H9 (cell line): ENCODE measurements around the gene KIF22. TPM values are rescaled to one million over a fixed set of nuclear protein-coding genes. Genes with fewer than 3 reads are reported as not detected.

Experiments
- DNase-seq: peaks from one replicate; pipeline ENCODE4 v3.0.0-alpha.2; 2017
- H2AFZ ChIP-seq: one replicate; pipeline ENCODE4 v1.6.1; 2013; ENCODE audit warnings: mild to moderate bottlenecking, low read length, control low read depth, moderate library complexity
- H2AK5ac ChIP-seq: 2 replicates; pipeline ENCODE4 v1.6.1; 2013; ENCODE audit warnings: low read length, control low read depth, mixed read lengths; ENCODE audit not compliant: insufficient read length
- H2BK120ac ChIP-seq: one replicate; pipeline ENCODE4 v1.6.1; 2013; ENCODE audit warnings: low read depth, mild to moderate bottlenecking, low read length, control low read depth, inconsistent platforms; ENCODE audit not compliant: poor library complexity, severe bottlenecking
- H2BK12ac ChIP-seq: 2 replicates; pipeline ENCODE4 v1.6.1; 2013; ENCODE audit warnings: low read length, control low read depth, mixed read lengths, low read depth; ENCODE audit not compliant: insufficient read length
- H2BK15ac ChIP-seq: 2 replicates; pipeline ENCODE4 v1.6.1; 2013; ENCODE audit warnings: low read depth, low read length, control low read depth
- H2BK20ac ChIP-seq: one replicate; pipeline ENCODE4 v1.6.1; 2013; ENCODE audit warnings: low read depth, mild to moderate bottlenecking, low read length, control low read depth, inconsistent platforms; ENCODE audit not compliant: poor library complexity, severe bottlenecking
- H2BK5ac ChIP-seq: 2 replicates; pipeline ENCODE4 v1.6.1; 2013; ENCODE audit warnings: low read length, control low read depth, mixed read lengths; ENCODE audit not compliant: insufficient read length
- H3K14ac ChIP-seq: 2 replicates; pipeline ENCODE4 v1.6.1; 2013; ENCODE audit warnings: low read length, control low read depth; ENCODE audit not compliant: insufficient read depth
- H3K18ac ChIP-seq: 2 replicates; pipeline ENCODE4 v1.6.1; 2013; ENCODE audit warnings: low read depth, mild to moderate bottlenecking, mixed read lengths, low read length, control low read depth; ENCODE audit not compliant: insufficient read length
- H3K23ac ChIP-seq: 2 replicates; pipeline ENCODE4 v1.6.1; 2013; ENCODE audit warnings: low read length, control low read depth, mixed read lengths, low read depth; ENCODE audit not compliant: insufficient read length
- H3K23me2 ChIP-seq: 2 replicates; pipeline ENCODE4 v1.6.1; 2013; ENCODE audit warnings: low read depth, mild to moderate bottlenecking, mixed read lengths, low read length, control low read depth; ENCODE audit not compliant: insufficient read length, poor library complexity, severe bottlenecking
- H3K27ac ChIP-seq: 2 replicates; pipeline ENCODE4 v1.5.1; 2013; ENCODE audit warnings: low read length, control low read depth, mixed read lengths, low read depth; ENCODE audit not compliant: insufficient read length
- H3K27me3 ChIP-seq: 2 replicates; pipeline ENCODE4 v1.6.1; 2013; ENCODE audit warnings: low read length, control low read depth, inconsistent platforms; ENCODE audit not compliant: insufficient read depth
- H3K4ac ChIP-seq: 2 replicates; pipeline ENCODE4 v1.6.1; 2013; ENCODE audit warnings: low read depth, mild to moderate bottlenecking, control low read depth, inconsistent platforms, low read length, moderate library complexity
- H3K4me1 ChIP-seq: 2 replicates; pipeline ENCODE4 v1.6.1; 2013; ENCODE audit warnings: low read length, control low read depth, inconsistent platforms; ENCODE audit not compliant: insufficient read depth
- H3K4me2 ChIP-seq: 2 replicates; pipeline ENCODE4 v1.6.1; 2013; ENCODE audit warnings: low read length, control low read depth, mixed read lengths; ENCODE audit not compliant: insufficient read length, insufficient read depth
- H3K56ac ChIP-seq: 2 replicates; pipeline ENCODE4 v1.6.1; 2013; ENCODE audit warnings: low read depth, mild to moderate bottlenecking, mixed read lengths, low read length, control low read depth; ENCODE audit not compliant: insufficient read length
- H3K79me1 ChIP-seq: 2 replicates; pipeline ENCODE4 v1.6.1; 2013; ENCODE audit warnings: low read depth, mild to moderate bottlenecking, moderate library complexity, low read length, control low read depth, inconsistent platforms; ENCODE audit not compliant: insufficient read depth, poor library complexity, severe bottlenecking
- H3K79me2 ChIP-seq: 2 replicates; pipeline ENCODE4 v1.6.1; 2013; ENCODE audit warnings: low read length, control low read depth, inconsistent platforms; ENCODE audit not compliant: insufficient read depth
- H3K9ac ChIP-seq: 2 replicates; pipeline ENCODE4 v1.6.1; 2013; ENCODE audit warnings: low read length, control low read depth, mixed read lengths; ENCODE audit not compliant: insufficient read length; ENCODE audit errors: extremely low read depth
- H3K9me3 ChIP-seq: one replicate; pipeline ENCODE4 v1.6.1; 2013; ENCODE audit warnings: low read depth, low read length, inconsistent platforms; ENCODE audit not compliant: control insufficient read depth
- H3T11ph ChIP-seq: one replicate; pipeline ENCODE4 v1.6.1; 2013; ENCODE audit warnings: mild to moderate bottlenecking, low read length, control low read depth, inconsistent platforms
- H4K20me1 ChIP-seq: one replicate; pipeline ENCODE4 v1.6.1; 2013; ENCODE audit not compliant: control insufficient read depth, insufficient read length, insufficient read depth
- H4K5ac ChIP-seq: 2 replicates; pipeline ENCODE4 v1.6.1; 2013; ENCODE audit warnings: low read depth, mild to moderate bottlenecking, mixed read lengths, low read length, control low read depth; ENCODE audit not compliant: insufficient read length
- H4K8ac ChIP-seq: replicated peaks from 2 replicates; pipeline ENCODE4 v1.6.1; 2013; ENCODE audit warnings: low read length, control low read depth, mixed read lengths, low read depth; ENCODE audit not compliant: insufficient read length
- H4K91ac ChIP-seq: 2 replicates; pipeline ENCODE4 v1.6.1; 2013; ENCODE audit warnings: low read depth, mild to moderate bottlenecking, moderate library complexity, mixed read lengths, low read length, control low read depth; ENCODE audit not compliant: insufficient read length
- H3K27ac Mint-ChIP-seq, 3 experiments: 2 replicates in 2 of 3; 3 replicates in 1 of 3; pipeline ENCODE4 v1.8.0; 2020 to 2021; ENCODE audit warnings: mixed read lengths in 3 of 3, mild to moderate bottlenecking in 1 of 3, moderate library complexity in 1 of 3
- H3K27me3 Mint-ChIP-seq: 2 replicates; pipeline ENCODE4 v1.8.0; 2021; ENCODE audit warnings: low read depth, mild to moderate bottlenecking, moderate library complexity, mixed read lengths
- H3K36me3 Mint-ChIP-seq, 3 experiments: 2 replicates in 2 of 3; 3 replicates in 1 of 3; pipeline ENCODE4 v1.8.0; 2020 to 2021; ENCODE audit warnings: low read depth in 3 of 3, mixed read lengths in 3 of 3; ENCODE audit not compliant: insufficient read depth in 1 of 3
- H3K4me1 Mint-ChIP-seq, 2 experiments: 2 replicates each; pipeline ENCODE4 v1.8.0; 2020; ENCODE audit warnings: mixed read lengths in 2 of 2
- H3K4me3 Mint-ChIP-seq, 2 experiments: 2 replicates in 1 of 2; 3 replicates in 1 of 2; pipeline ENCODE4 v1.8.0; 2020 to 2021; ENCODE audit warnings: mild to moderate bottlenecking in 2 of 2, mixed read lengths in 2 of 2, moderate library complexity in 1 of 2
- H3K9me3 Mint-ChIP-seq, 2 experiments: 2 replicates in 1 of 2; 3 replicates in 1 of 2; pipeline ENCODE4 v1.8.0; 2020; ENCODE audit warnings: mild to moderate bottlenecking in 2 of 2, mixed read lengths in 2 of 2, moderate library complexity in 1 of 2
- CTCF ChIP-seq: fragments of 200-600 bp; sonication (generic); conservative IDR thresholded peaks from 3 replicates; pipeline ENCODE4 v1.8.0; 2021; ENCODE audit warnings: antibody characterized with exemption, mild to moderate bottlenecking
- WGBS: extraction: QIAGEN DNeasy Blood & Tissue Kit; methylation state at CpG from one replicate; pipeline ENCODE4 v1.1.7; 2013; ENCODE audit warnings: missing lambda C conversion rate, low lambda C conversion rate, mixed read lengths; ENCODE audit not compliant: insufficient read length; ENCODE audit errors: extremely low coverage; 5-methylcytosine and 5-hydroxymethylcytosine counted together
- total RNA-seq: library from RNA; stranded (reverse); gene quantifications from 2 replicates; pipeline ENCODE4 v1.2.1, GENCODE V29; 2021

The KIF22 gene
- total RNA-seq, 1 experiment from 2014 or later, result 151 TPM

DNA sequence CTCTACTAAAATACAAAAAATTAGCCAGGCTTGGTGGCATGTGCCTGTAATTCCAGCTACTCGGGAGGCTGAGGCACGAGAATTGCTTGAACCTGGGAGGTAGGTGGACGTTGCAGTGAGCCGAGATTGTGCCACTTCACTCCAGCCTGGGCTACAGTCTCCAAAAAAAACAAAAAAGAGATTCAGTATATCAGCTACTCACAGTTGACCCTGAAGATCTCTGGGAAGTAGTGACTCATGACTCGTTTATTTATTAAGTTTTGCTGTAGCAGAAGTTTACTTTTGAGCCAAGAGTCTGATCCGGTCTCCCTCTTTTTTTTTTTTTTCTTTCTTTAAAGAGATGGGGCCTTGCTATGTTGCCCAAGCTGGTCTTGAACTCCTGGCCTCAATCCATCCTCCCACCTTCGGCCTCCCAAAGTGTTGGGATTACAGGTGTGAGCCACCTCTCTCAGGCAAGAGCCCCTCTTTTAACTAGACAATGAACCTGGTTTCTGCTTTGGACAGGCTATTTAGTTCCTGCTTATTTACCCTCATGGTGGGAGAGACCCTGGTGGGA lies 34.1 kb downstream of the KIF22 start:
- no peak overlapping the region for H3K4me3 Mint-ChIP-seq
- Histone ChIP-seq H2AFZ (no peak overlapping the region), H3K27ac (no peak overlapping the region), H3K14ac (no peak overlapping the region), H3K9me3 (no peaks in the 10 kb centered on the region), H3K79me2 (no peaks in the 10 kb centered on the region), H3T11ph (no peak overlapping the region), H3K4me2 (no peak overlapping the region), H4K5ac (no peak overlapping the region), H2BK120ac (no peak overlapping the region), H3K4ac (no peak overlapping the region), H3K23me2 (no peaks in the 10 kb centered on the region), H4K91ac (no peak overlapping the region), H4K20me1 (no peaks in the 10 kb centered on the region), H3K56ac (no peak overlapping the region), H3K4me1 (no peaks in the 10 kb centered on the region), H2BK20ac (no peak overlapping the region), H2BK5ac (no peak overlapping the region), H2BK12ac (no peak overlapping the region), H2BK15ac (no peak overlapping the region), H3K9ac (no peak overlapping the region), H3K23ac (no peak overlapping the region), H4K8ac (no peak overlapping the region), H3K18ac (no peak overlapping the region), H3K79me1 (no peaks in the 10 kb centered on the region), H2AK5ac (no peak overlapping the region), H3K27me3 (no peaks in the 10 kb centered on the region)
- peak overlapping the region; percentile 95 to 98 (median 95); a peak in 6 of 7 replicates for H3K27ac Mint-ChIP-seq
- TF ChIP-seq CTCF, result no peak
- H3K36me3 Mint-ChIP-seq, result peaks cover 6 to 14% (median 11%) of the 10 kb centered on the region in 3 experiments; a peak in 6 of 7 replicates
- WGBS, result no CpG with 5 or more reads among the region's 7 CpGs
- H3K27me3 Mint-ChIP-seq, result no peaks in the 10 kb centered on the region
- H3K9me3 Mint-ChIP-seq, result no peaks in the 10 kb centered on the region
- H3K4me1 Mint-ChIP-seq, result peaks cover 24 to 28% of the 10 kb centered on the region in 2 experiments
- DNase-seq, result no peak
